ENCODE measurements around the gene GJB5.

Gene GJB5

GRCh38 chr1:34795916-34796315, 41.1 kb downstream of the GJB5 start:
- Histone ChIP-seq H3K4me3 (ENCODE audit: low read length) (no peak overlapping the region), H3K9me3 (ENCODE audit: low read length) (no peaks in the 10 kb centered on the region), H3K27me3 (ENCODE audit: insufficient read depth, low read length) (no peaks in the 10 kb centered on the region), H2AFZ (ENCODE audit: low read depth, low read length) (no peak overlapping the region), H3K4me1 (ENCODE audit: insufficient read depth, low read length) (no peaks in the 10 kb centered on the region), H3K36me3 (ENCODE audit: insufficient read depth, low read length) (no peaks in the 10 kb centered on the region)

- no peaks in the 10 kb centered on the region for H3K27me3 ChIP-seq (ENCODE audit: insufficient read depth, low read length)
- H2AFZ ChIP-seq (ENCODE audit: low read depth, low read length), result no peak overlapping the region
- no peaks in the 10 kb centered on the region for H3K9me3 ChIP-seq (ENCODE audit: low read length)
- H3K4me3 ChIP-seq (ENCODE audit: low read length), result no peak overlapping the region
- no peaks in the 10 kb centered on the region for H3K4me1 ChIP-seq (ENCODE audit: insufficient read depth, low read length)
- no peaks in the 10 kb centered on the region for H3K36me3 ChIP-seq (ENCODE audit: insufficient read depth, low read length)
Observed at GRCh38 chr1:34796990-34797389, 42.1 kb downstream of the GJB5 start.

- Histone ChIP-seq H3K4me1 (ENCODE audit: insufficient read depth, low read length) (no peaks in the 10 kb centered on the region), H2AFZ (ENCODE audit: low read depth, low read length) (no peak overlapping the region), H3K9me3 (ENCODE audit: low read length) (no peaks in the 10 kb centered on the region), H3K27me3 (ENCODE audit: insufficient read depth, low read length) (no peaks in the 10 kb centered on the region), H3K36me3 (ENCODE audit: insufficient read depth, low read length) (no peaks in the 10 kb centered on the region), H3K4me3 (ENCODE audit: low read length) (no peak overlapping the region)
Observed at GRCh38 chr1:34800214-34800613, 45.4 kb downstream of the GJB5 start.

GRCh38 chr1:34803770-34804169, 48.9 kb downstream of the GJB5 start:
- no peaks in the 10 kb centered on the region for H3K9me3 ChIP-seq (ENCODE audit: low read length)
- no peaks in the 10 kb centered on the region for H3K36me3 ChIP-seq (ENCODE audit: insufficient read depth, low read length)
- H2AFZ ChIP-seq (ENCODE audit: low read depth, low read length), result no peak overlapping the region
- no peaks in the 10 kb centered on the region for H3K4me1 ChIP-seq (ENCODE audit: insufficient read depth, low read length)
- H3K27me3 ChIP-seq (ENCODE audit: insufficient read depth, low read length), result no peaks in the 10 kb centered on the region
- H3K4me3 ChIP-seq (ENCODE audit: low read length), result no peak overlapping the region

- no peaks in the 10 kb centered on the region for H3K27me3 ChIP-seq (ENCODE audit: insufficient read depth, low read length)
- H3K4me1 ChIP-seq (ENCODE audit: insufficient read depth, low read length), result no peaks in the 10 kb centered on the region
- no peak overlapping the region for H3K4me3 ChIP-seq (ENCODE audit: low read length)
- no peaks in the 10 kb centered on the region for H3K9me3 ChIP-seq (ENCODE audit: low read length)
- no peak overlapping the region for H2AFZ ChIP-seq (ENCODE audit: low read depth, low read length)
- no peaks in the 10 kb centered on the region for H3K36me3 ChIP-seq (ENCODE audit: insufficient read depth, low read length)
Observed at GRCh38 chr1:34806396-34806795, 51.5 kb downstream of the GJB5 start.

Data from neuron (in vitro differentiated cells).